HCT116 (cell line): ENCODE data around the gene KCTD2. TPM values are rescaled to one million over a fixed set of nuclear protein-coding genes. Genes with fewer than 3 reads are reported as not detected.

Experiments used
- ATAC-seq: fragments of 200-7000 bp; cut with Tn5 transposase; 2 replicates; pipeline ENCODE4 v1.9.1; 2020; ENCODE audit warnings: mild to moderate bottlenecking, moderate library complexity
- BruUV-seq: library from RNA; stranded (reverse); fragments of 400-500 nt; replicated peaks from 2 replicates; lab custom pipeline; 2021; lab: Mats Ljungman, UMichigan
- CTCF ChIA-PET: fragments of 300-600 bp; sonication (Branson Sonifier 250); formaldehyde crosslinking; loops from one replicate; lab custom pipeline; 2021; ENCODE audit warnings: antibody characterized with exemption; lab: Charles Lee
- POLR2A ChIA-PET: fragments of 300-600, 350-600 bp; sonication (Branson Sonifier 250); formaldehyde crosslinking; loops from one replicate; lab custom pipeline; 2021; ENCODE audit warnings: antibody characterized with exemption; lab: Charles Lee
- RAD21 ChIA-PET, 2 experiments: fragments of 300-600 bp; sonication (Branson Sonifier 250); formaldehyde crosslinking; loops; one replicate each; lab custom pipeline; 2023; ENCODE audit warnings: low total read pairs in 2 of 2; ENCODE audit not compliant: uncharacterized antibody in 2 of 2, unreplicated experiment in 2 of 2, low non-redundant PET in 1 of 2; lab: Charles Lee
- DNase-seq: peaks from one replicate; pipeline ENCODE4 v3.0.0-alpha.2; 2010; ENCODE audit warnings: low read depth, low spot score
- H2AFZ ChIP-seq: fragments of 200-600 bp; shearing (Covaris generic), sonication (generic); 2 replicates; pipeline ENCODE4 v1.6.1; 2017; ENCODE audit warnings: low read depth, mixed run types, mixed read lengths, antibody characterized with exemption, low read length; ENCODE audit not compliant: poor library complexity, severe bottlenecking
- H3K27ac ChIP-seq: 2 replicates; pipeline ENCODE4 v1.5.1; 2012; ENCODE audit warnings: low read depth, low read length
- H3K27me3 ChIP-seq: fragments of 200-600 bp; sonication (generic); 2 replicates; pipeline ENCODE4 v1.6.1; 2016; ENCODE audit warnings: mixed run types, low read length, mixed read lengths; ENCODE audit not compliant: insufficient read depth
- H3K36me3 ChIP-seq, 2 experiments: fragments of 200-500 bp in 1 of 2; fragments of 200-600 bp in 1 of 2; sonication (Bioruptor generic) in 1 of 2; sonication (generic) in 1 of 2; 2 replicates each; pipeline versions ENCODE4 v1.5.1 to v1.6.1; 2014 to 2016; ENCODE audit warnings: low read length in 2 of 2, inconsistent platforms in 1 of 2, mixed read lengths in 1 of 2, mixed run types in 1 of 2; ENCODE audit not compliant: insufficient read depth in 2 of 2, control insufficient read depth in 1 of 2
- H3K4me1 ChIP-seq, 2 experiments: fragments of 200-600 bp in 1 of 2; sonication (generic) in 1 of 2; 2 replicates each; pipeline versions ENCODE4 v1.5.1 to v1.6.1; 2012 to 2017; ENCODE audit warnings: low read length in 2 of 2, inconsistent platforms in 1 of 2, mild to moderate bottlenecking in 1 of 2, mixed read lengths in 1 of 2, mixed run types in 1 of 2, moderate library complexity in 1 of 2; ENCODE audit not compliant: insufficient read depth in 2 of 2, control insufficient read depth in 1 of 2
- H3K4me2 ChIP-seq: fragments of 200-600 bp; sonication (generic); 2 replicates; pipeline ENCODE4 v1.6.1; 2017; ENCODE audit warnings: mixed run types, low read length, mixed read lengths
- H3K4me3 ChIP-seq, 2 experiments: fragments of 200-600 bp in 1 of 2; sonication (generic) in 1 of 2; replicated peaks in 1 of 2; 2 replicates each; pipeline ENCODE4 v1.5.1; 2011 to 2016; ENCODE audit warnings: low read length in 2 of 2, control low read depth in 1 of 2, low read depth in 1 of 2, mild to moderate bottlenecking in 1 of 2, mixed read lengths in 1 of 2, mixed run types in 1 of 2
- H3K79me2 ChIP-seq: fragments of 200-600 bp; sonication (generic); 2 replicates; pipeline ENCODE4 v1.6.1; 2017; ENCODE audit warnings: mild to moderate bottlenecking, mixed run types, low read length, moderate library complexity, mixed read lengths; ENCODE audit not compliant: insufficient read depth
- H3K9ac ChIP-seq: fragments of 200-600 bp; sonication (generic); 2 replicates; pipeline ENCODE4 v1.6.1; 2016; ENCODE audit warnings: low read length, mixed read lengths
- H3K9me2 ChIP-seq: fragments of 200-600 bp; sonication (generic), shearing (Covaris generic); 2 replicates; pipeline ENCODE4 v1.6.1; 2017; ENCODE audit warnings: mixed run types, mild to moderate bottlenecking, moderate library complexity; ENCODE audit not compliant: insufficient read depth
- H3K9me3 ChIP-seq, 2 experiments: fragments of 200-500 bp in 1 of 2; fragments of 200-600 bp in 1 of 2; sonication (Bioruptor generic) in 1 of 2; sonication (generic) in 1 of 2; 2 replicates each; pipeline ENCODE4 v1.6.1; 2014 to 2017; ENCODE audit warnings: low read length in 2 of 2, mixed read lengths in 2 of 2, inconsistent platforms in 1 of 2, low read depth in 1 of 2, mild to moderate bottlenecking in 1 of 2, mixed run types in 1 of 2, moderate library complexity in 1 of 2; ENCODE audit not compliant: control insufficient read depth in 1 of 2, insufficient read depth in 1 of 2
- H4K20me1 ChIP-seq: fragments of 200-600 bp; sonication (generic), shearing (Covaris generic); 2 replicates; pipeline ENCODE4 v1.6.1; 2017; ENCODE audit warnings: mixed run types, mild to moderate bottlenecking, moderate library complexity; ENCODE audit not compliant: insufficient read depth
- CEBPB ChIP-seq: IDR thresholded peaks from 2 replicates; pipeline ENCODE4 v1.6.1; 2012; ENCODE audit warnings: low read depth
- POLR2AphosphoS5 ChIP-seq: IDR thresholded peaks from 2 replicates; pipeline ENCODE4 v1.6.1; 2011; ENCODE audit warnings: mild to moderate bottlenecking, low read depth, low read length, moderate library complexity
- RAD21 ChIP-seq: IDR thresholded peaks from 2 replicates; pipeline ENCODE4 v1.6.1; 2012; ENCODE audit warnings: low read depth, mild to moderate bottlenecking
- ZFX ChIP-seq: fragments of 450-650 bp; IDR thresholded peaks from 2 replicates; pipeline ENCODE4 v1.6.1; 2017
- intact Hi-C: fragments of 100-400 bp; cut with micrococcal nuclease; formaldehyde crosslinking; loops from 2 replicates; pipeline ENCODE4 v1.10.0; 2022
- total RNA-seq: library from RNA; stranded (reverse); gene quantifications from one replicate; pipeline ENCODE4 v1.2.1, GENCODE V29; 2021; ENCODE audit not compliant: unreplicated experiment
- TF ChIP-seq, protein P1 (sequence below): IDR thresholded peaks from 2 replicates; pipeline ENCODE4 v1.6.1; 2012; ENCODE audit warnings: low read depth
- TF ChIP-seq, protein P2 (sequence below), 3 experiments: fragments of 200-600 bp in 1 of 3; sonication (generic) in 1 of 3; IDR thresholded peaks in 2 of 3; conservative IDR thresholded peaks in 1 of 3; 2 replicates each; pipeline ENCODE4 v1.5.1; 2012 to 2017; ENCODE audit warnings: low read depth in 2 of 3, low read length in 2 of 3, antibody characterized with exemption in 1 of 3, borderline replicate concordance in 1 of 3, control low read depth in 1 of 3, mild to moderate bottlenecking in 1 of 3, mixed read lengths in 1 of 3, mixed run types in 1 of 3, moderate library complexity in 1 of 3; ENCODE audit not compliant: insufficient read depth in 1 of 3
- TF ChIP-seq, protein P3 (sequence below): IDR thresholded peaks from 2 replicates; pipeline ENCODE4 v1.6.1; 2012

Gene KCTD2
- total RNA-seq, 1 experiment from 2014 or later, result 23.3 TPM

DNA sequence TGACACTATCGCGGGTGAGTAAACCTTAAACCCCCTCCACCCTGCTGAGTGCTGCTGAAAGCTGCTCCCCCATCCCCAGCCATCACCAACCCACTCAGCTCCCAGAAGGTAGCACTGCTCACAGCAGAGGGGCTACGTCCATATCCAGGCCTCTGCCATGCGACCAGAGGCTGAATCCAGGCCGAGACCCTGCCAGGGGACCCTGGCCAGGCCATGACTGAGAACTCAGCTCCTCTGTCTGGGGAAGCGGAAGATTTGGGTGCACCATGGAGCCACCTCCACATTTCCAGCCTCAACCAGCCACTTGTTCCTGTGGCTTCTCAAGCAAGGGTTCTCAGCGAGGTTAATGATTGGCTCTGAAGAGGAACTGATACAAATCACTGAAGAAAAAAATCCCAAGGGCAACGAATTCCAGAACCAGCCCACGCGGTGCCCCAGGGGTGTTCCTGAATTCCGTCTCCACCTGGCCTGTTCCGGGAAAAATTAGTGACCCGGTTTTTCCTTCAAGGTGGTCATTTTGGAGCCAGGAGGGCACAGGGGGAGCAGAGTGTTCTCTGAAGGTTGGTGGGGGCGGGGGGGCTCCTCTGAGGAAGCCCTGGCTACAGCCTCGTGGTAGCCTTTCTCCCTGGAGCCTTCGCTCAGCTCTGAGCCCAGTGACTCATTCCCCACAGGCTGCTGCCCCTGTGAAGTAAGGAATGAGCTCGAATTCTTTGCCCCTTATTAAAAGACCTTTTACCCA is 31.4 kb downstream of the KCTD2 start (continued):
- TF ChIP-seq, protein P1, sequence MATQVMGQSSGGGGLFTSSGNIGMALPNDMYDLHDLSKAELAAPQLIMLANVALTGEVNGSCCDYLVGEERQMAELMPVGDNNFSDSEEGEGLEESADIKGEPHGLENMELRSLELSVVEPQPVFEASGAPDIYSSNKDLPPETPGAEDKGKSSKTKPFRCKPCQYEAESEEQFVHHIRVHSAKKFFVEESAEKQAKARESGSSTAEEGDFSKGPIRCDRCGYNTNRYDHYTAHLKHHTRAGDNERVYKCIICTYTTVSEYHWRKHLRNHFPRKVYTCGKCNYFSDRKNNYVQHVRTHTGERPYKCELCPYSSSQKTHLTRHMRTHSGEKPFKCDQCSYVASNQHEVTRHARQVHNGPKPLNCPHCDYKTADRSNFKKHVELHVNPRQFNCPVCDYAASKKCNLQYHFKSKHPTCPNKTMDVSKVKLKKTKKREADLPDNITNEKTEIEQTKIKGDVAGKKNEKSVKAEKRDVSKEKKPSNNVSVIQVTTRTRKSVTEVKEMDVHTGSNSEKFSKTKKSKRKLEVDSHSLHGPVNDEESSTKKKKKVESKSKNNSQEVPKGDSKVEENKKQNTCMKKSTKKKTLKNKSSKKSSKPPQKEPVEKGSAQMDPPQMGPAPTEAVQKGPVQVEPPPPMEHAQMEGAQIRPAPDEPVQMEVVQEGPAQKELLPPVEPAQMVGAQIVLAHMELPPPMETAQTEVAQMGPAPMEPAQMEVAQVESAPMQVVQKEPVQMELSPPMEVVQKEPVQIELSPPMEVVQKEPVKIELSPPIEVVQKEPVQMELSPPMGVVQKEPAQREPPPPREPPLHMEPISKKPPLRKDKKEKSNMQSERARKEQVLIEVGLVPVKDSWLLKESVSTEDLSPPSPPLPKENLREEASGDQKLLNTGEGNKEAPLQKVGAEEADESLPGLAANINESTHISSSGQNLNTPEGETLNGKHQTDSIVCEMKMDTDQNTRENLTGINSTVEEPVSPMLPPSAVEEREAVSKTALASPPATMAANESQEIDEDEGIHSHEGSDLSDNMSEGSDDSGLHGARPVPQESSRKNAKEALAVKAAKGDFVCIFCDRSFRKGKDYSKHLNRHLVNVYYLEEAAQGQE, result no peak
- no peak; the same call in 1 of the 2 replicates for TF ChIP-seq POLR2AphosphoS5
- TF ChIP-seq ZFX, result no peak
- TF ChIP-seq, all 23 proteins: peak for 3

GRCh38 chr17:75079023-75079373 is 32.0 kb downstream of the KCTD2 start:
- ChIA-PET RAD21 (interaction anchor here (0.9 to 1.4 kb wide), 4 partner anchors 8 to 44 kb away, joined by 3 to 4 read pairs (median 4); partner anchors contain the start of gene SLC16A5 (in 1 of the 2)), POLR2A (interaction anchor here (0.6 to 2.6 kb wide), 15 partner anchors 9 to 76 kb away, joined by 3 to 21 read pairs (median 5); partner anchors contain the start of genes MRPL58 and SLC16A5), CTCF (interaction anchor here (1.2 to 2.6 kb wide), 9 partner anchors 9 to 123 kb away, joined by 3 to 12 read pairs (median 9); partner anchors contain the start of gene SLC16A5)
- Histone ChIP-seq H3K79me2 (no peaks in the 10 kb centered on the region), H3K36me3 (no peaks in the 10 kb centered on the region), H3K27ac (peak overlapping the region; percentile 100), H2AFZ (no peak overlapping the region), H3K4me2 (peak overlapping the region; percentile 79), H4K20me1 (no peaks in the 10 kb centered on the region), H3K4me3 (peak overlapping the region; percentile 31 to 46), H3K4me1 (peaks cover 82 to 84% of the 10 kb centered on the region in 2 experiments), H3K9me2 (no peaks in the 10 kb centered on the region), H3K9ac (peak overlapping the region; percentile 76), H3K9me3 (no peaks in the 10 kb centered on the region), H3K27me3 (no peaks in the 10 kb centered on the region)
- intact Hi-C loops, result no loop called here
- peak; percentile 59 for ATAC-seq
- BruUV-seq, result TSS peak; percentile 91
- DNase-seq, result no peak
- no peak for TF ChIP-seq CEBPB
- TF ChIP-seq, protein P2, sequence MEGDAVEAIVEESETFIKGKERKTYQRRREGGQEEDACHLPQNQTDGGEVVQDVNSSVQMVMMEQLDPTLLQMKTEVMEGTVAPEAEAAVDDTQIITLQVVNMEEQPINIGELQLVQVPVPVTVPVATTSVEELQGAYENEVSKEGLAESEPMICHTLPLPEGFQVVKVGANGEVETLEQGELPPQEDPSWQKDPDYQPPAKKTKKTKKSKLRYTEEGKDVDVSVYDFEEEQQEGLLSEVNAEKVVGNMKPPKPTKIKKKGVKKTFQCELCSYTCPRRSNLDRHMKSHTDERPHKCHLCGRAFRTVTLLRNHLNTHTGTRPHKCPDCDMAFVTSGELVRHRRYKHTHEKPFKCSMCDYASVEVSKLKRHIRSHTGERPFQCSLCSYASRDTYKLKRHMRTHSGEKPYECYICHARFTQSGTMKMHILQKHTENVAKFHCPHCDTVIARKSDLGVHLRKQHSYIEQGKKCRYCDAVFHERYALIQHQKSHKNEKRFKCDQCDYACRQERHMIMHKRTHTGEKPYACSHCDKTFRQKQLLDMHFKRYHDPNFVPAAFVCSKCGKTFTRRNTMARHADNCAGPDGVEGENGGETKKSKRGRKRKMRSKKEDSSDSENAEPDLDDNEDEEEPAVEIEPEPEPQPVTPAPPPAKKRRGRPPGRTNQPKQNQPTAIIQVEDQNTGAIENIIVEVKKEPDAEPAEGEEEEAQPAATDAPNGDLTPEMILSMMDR (IDR thresholded peaks at IDR 0.05 in 2 of 3, conservative IDR thresholded peaks at IDR 0.05 in 1 of 3; ENCODE audit: borderline replicate concordance in 1 of 3, insufficient read depth in 1 of 3, low read depth in 2 of 3, low read length in 2 of 3), result peak in 1 of 3 experiments; percentile 12; a peak in 2 of 6 replicates
- no peak for TF ChIP-seq RAD21
- TF ChIP-seq, protein P3, sequence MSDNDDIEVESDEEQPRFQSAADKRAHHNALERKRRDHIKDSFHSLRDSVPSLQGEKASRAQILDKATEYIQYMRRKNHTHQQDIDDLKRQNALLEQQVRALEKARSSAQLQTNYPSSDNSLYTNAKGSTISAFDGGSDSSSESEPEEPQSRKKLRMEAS, result peak; percentile 16; the same call in 1 of the 2 replicates
